ENCODE data around the gene TOGARAM2. TPM values are rescaled to one million over a fixed set of nuclear protein-coding genes. Genes with fewer than 3 reads are reported as not detected.
A peak's percentile ranks its signal among the peaks of the same experiment; 100 is the strongest.

Gene TOGARAM2
- total RNA-seq (1 to 10 TPM; 1.3 to 7.9 TPM), polyA plus RNA-seq (ENCODE audit: insufficient read length in 2 of 2) (10 to 100 TPM in 1 of 2 donors, 1 to 10 TPM in 1; 9.0 to 10.6 TPM)
- long read RNA-seq, donor 1: 0 reads
- long read RNA-seq, donor 2: 0 reads
- long read RNA-seq, donor 3: 0 reads
- long read RNA-seq, donor 4: 0 reads

GRCh38 chr2:28981016-28981441 is at the start of gene TOGARAM2:
TOGARAM2 (plus strand) TSS chr2:28981298; CDS start chr2:28994835, 13,537 bp downstream.
- H3K4me3 ChIP-seq (ENCODE audit: low read depth, low read length): no peak within 1 kb of the TSS
- no peaks in the 10 kb centered on the region for H3K27me3 ChIP-seq (ENCODE audit: control insufficient read depth, insufficient read depth, low read length)
- WGBS (ENCODE audit: insufficient coverage): 13% methylated on average over 10 of the region's 10 CpGs
- DNase-seq (ENCODE audit: low read depth in 4 of 6, low spot score in 6 of 6): peak in 4 of 6 donors; percentile 15 to 62 (median 33)
- H3K36me3 ChIP-seq (ENCODE audit: control insufficient read depth, insufficient read depth, low read length): no peaks in the 10 kb centered on the region
- H3K9me3 ChIP-seq (ENCODE audit: control insufficient read depth, insufficient read depth, low read length): no peaks in the 10 kb centered on the region
- H3K4me1 ChIP-seq (ENCODE audit: control insufficient read depth, insufficient read depth, low read length): peaks cover 31% of the 10 kb centered on the region
- no peak within 1 kb of the TSS for H3K27ac ChIP-seq (ENCODE audit: low read depth, low read length)

DNA sequence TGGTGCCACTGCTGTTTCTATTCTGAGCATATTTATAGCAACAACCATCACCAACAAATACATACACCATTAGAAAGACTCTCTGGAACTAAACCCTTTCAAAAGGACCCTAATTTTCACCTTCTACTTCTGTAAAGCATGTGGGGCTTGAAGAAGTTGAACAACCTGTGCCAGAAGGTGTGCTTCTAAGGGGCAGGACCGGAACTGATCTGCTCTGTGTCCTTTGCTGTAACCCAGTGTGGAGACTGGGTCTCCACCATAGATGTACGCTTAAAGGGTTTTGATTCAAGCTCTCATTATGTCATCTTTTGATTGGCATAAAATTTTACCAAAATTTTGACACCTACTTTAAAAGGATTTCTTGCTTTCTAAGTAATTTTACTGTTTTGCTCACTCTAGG is 46.3 kb upstream of the TOGARAM2 start:
- Histone ChIP-seq H3K27me3 (ENCODE audit: control insufficient read depth, insufficient read depth, low read length) (no peaks in the 10 kb centered on the region), H3K4me1 (ENCODE audit: control insufficient read depth, insufficient read depth, low read length) (no peaks in the 10 kb centered on the region), H3K27ac (ENCODE audit: low read depth, low read length) (no peak overlapping the region), H3K9me3 (ENCODE audit: control insufficient read depth, insufficient read depth, low read length) (no peaks in the 10 kb centered on the region), H3K4me3 (ENCODE audit: low read depth, low read length) (no peak overlapping the region), H3K36me3 (ENCODE audit: control insufficient read depth, insufficient read depth, low read length) (peaks cover 23% of the 10 kb centered on the region)
- WGBS (ENCODE audit: insufficient coverage): 100% methylated on average over 1 of the region's 2 CpGs
- no peak for DNase-seq (ENCODE audit: low read depth in 4 of 6, low spot score in 6 of 6)

DNA sequence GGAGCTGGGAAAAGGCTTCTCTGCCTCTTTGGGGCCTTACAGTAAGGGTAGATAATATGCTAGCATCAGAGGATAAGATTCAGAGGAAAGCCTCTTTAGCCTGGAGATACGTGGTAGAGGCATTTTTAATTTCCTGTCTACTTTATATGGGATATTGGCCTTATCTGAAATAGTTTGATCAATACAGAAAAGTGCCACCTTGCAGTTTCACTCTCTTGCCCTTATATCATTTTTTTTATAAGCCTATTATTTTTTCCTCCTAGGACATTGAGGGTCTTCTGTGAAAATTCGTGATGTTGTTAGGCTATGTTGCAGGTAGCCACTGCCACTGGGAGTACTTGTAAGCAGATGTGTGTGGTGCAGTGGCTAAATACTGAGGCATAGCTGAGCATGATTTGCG is 40.1 kb upstream of the TOGARAM2 start:
- WGBS (ENCODE audit: insufficient coverage): 87% methylated on average over 3 of the region's 3 CpGs
- Histone ChIP-seq H3K36me3 (ENCODE audit: control insufficient read depth, insufficient read depth, low read length) (peaks cover 29% of the 10 kb centered on the region), H3K27ac (ENCODE audit: low read depth, low read length) (no peak overlapping the region), H3K9me3 (ENCODE audit: control insufficient read depth, insufficient read depth, low read length) (no peaks in the 10 kb centered on the region), H3K27me3 (ENCODE audit: control insufficient read depth, insufficient read depth, low read length) (no peaks in the 10 kb centered on the region), H3K4me1 (ENCODE audit: control insufficient read depth, insufficient read depth, low read length) (no peaks in the 10 kb centered on the region), H3K4me3 (ENCODE audit: low read depth, low read length) (no peak overlapping the region)
- DNase-seq (ENCODE audit: low read depth in 4 of 6, low spot score in 6 of 6): no peak

DNA sequence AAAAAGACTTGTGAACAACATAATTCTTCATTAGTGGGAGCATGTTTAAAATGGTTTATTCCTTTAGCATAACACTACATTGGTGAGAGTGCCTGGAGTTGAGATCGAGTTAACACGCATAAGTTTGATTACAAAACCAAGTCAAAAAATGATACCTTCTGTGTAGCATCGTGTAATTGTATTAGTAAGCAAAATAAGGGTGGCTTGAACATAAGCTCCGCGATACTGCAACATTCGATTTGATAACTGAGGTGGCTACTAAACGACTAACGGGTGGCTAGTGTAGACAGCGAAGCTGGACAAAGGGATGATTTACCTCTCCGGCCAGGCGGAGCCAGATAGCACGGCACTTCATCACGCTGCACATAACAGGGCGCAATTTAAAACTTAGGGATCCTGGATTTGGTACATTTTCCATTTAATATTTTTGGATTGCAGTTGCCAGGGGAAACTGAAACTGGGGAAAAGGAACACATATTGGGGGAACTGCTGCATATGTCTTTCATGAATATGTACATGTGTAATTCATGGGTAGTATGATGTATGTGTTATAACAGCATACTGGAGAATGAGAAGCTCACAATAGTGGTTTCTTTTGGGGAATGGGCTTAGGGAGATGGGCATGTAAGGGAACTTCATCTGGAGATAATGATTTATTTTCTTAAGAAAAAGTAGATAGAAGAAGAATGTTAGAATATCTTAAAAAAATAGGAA is 36.4 kb upstream of the TOGARAM2 start:
- Histone ChIP-seq H3K27me3 (ENCODE audit: control insufficient read depth, insufficient read depth, low read length) (no peaks in the 10 kb centered on the region), H3K27ac (ENCODE audit: low read depth, low read length) (no peak overlapping the region), H3K36me3 (ENCODE audit: control insufficient read depth, insufficient read depth, low read length) (peaks cover 28% of the 10 kb centered on the region), H3K9me3 (ENCODE audit: control insufficient read depth, insufficient read depth, low read length) (peaks cover 1% of the 10 kb centered on the region), H3K4me1 (ENCODE audit: control insufficient read depth, insufficient read depth, low read length) (no peaks in the 10 kb centered on the region), H3K4me3 (ENCODE audit: low read depth, low read length) (no peak overlapping the region)
- 76% methylated on average over 12 of the region's 14 CpGs for WGBS (ENCODE audit: insufficient coverage)
- DNase-seq (ENCODE audit: low read depth in 4 of 6, low spot score in 6 of 6): no peak

DNA sequence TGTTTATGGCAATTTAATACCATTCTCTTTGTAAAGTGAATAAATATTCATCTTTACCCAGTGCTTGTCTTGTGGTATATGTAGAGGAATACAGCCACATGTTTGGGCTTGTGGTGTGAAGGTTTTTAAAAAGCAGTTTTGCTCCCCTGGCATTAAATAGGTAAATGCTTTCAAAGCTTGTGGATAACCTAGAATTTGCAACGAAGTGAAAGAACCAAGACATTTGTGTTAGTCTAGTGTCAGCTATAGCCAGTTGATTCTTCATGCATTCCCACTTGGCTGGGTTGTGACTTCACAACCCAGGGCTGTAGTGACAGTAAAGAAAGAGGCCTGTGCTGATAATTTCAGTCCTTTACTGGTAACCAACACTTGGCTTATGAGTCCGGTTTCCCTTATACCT is 32.9 kb upstream of the TOGARAM2 start:
- H3K36me3 ChIP-seq (ENCODE audit: control insufficient read depth, insufficient read depth, low read length): peaks cover 14% of the 10 kb centered on the region
- DNase-seq (ENCODE audit: low read depth in 4 of 6, low spot score in 6 of 6): no peak
- no peaks in the 10 kb centered on the region for H3K27me3 ChIP-seq (ENCODE audit: control insufficient read depth, insufficient read depth, low read length)
- peaks cover 1% of the 10 kb centered on the region for H3K9me3 ChIP-seq (ENCODE audit: control insufficient read depth, insufficient read depth, low read length)
- no peaks in the 10 kb centered on the region for H3K4me1 ChIP-seq (ENCODE audit: control insufficient read depth, insufficient read depth, low read length)
- 100% methylated on average over 1 of the region's 2 CpGs for WGBS (ENCODE audit: insufficient coverage)
- H3K27ac ChIP-seq (ENCODE audit: low read depth, low read length): no peak overlapping the region
- no peak overlapping the region for H3K4me3 ChIP-seq (ENCODE audit: low read depth, low read length)

GRCh38 chr2:28949190-28949589 is 31.9 kb upstream of the TOGARAM2 start:
- peaks cover 1% of the 10 kb centered on the region for H3K9me3 ChIP-seq (ENCODE audit: control insufficient read depth, insufficient read depth, low read length)
- no peaks in the 10 kb centered on the region for H3K27me3 ChIP-seq (ENCODE audit: control insufficient read depth, insufficient read depth, low read length)
- no peak overlapping the region for H3K4me3 ChIP-seq (ENCODE audit: low read depth, low read length)
- H3K27ac ChIP-seq (ENCODE audit: low read depth, low read length): no peak overlapping the region
- H3K36me3 ChIP-seq (ENCODE audit: control insufficient read depth, insufficient read depth, low read length): peaks cover 12% of the 10 kb centered on the region
- H3K4me1 ChIP-seq (ENCODE audit: control insufficient read depth, insufficient read depth, low read length): no peaks in the 10 kb centered on the region
- no peak for DNase-seq (ENCODE audit: low read depth in 4 of 6, low spot score in 6 of 6)
- no CpG with 5 or more reads among the region's 1 CpG for WGBS (ENCODE audit: insufficient coverage)

DNA sequence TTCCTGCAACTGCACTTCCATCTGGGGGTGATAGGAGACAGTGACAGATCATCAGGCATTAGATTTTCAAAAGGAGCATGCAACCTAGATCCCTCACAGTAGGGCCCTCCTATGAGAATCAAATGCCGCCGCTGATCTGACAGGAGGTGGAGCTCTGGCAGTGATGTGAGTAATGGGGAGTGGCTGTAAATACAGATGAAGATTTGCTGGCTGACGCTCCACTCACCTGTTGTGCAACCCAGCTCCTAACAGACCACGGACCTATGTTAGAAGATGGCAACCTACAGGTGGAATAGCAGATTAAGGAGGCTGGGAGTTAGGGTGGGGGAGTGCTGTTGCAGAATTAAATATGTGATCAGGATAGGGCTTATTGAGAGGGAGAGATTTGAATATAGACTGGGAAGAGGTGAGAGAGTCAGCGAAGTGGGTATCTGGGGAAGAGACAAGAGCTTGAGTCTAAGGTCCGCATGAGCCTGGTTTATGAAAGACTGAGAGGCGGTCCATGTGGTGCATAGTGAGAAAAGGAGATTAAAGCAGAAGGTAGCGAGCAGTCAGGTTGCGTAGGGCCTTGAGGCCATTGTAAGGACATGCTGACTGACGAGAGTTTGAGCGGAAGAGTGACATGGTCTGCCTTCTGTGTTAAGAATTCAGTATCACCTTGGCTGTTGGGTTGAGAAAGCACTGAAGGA is 31.3 kb upstream of the TOGARAM2 start:
- Histone ChIP-seq H3K27ac (ENCODE audit: low read depth, low read length) (no peak overlapping the region), H3K36me3 (ENCODE audit: control insufficient read depth, insufficient read depth, low read length) (peaks cover 9% of the 10 kb centered on the region), H3K4me1 (ENCODE audit: control insufficient read depth, insufficient read depth, low read length) (no peaks in the 10 kb centered on the region), H3K4me3 (ENCODE audit: low read depth, low read length) (no peak overlapping the region), H3K9me3 (ENCODE audit: control insufficient read depth, insufficient read depth, low read length) (peaks cover 1% of the 10 kb centered on the region), H3K27me3 (ENCODE audit: control insufficient read depth, insufficient read depth, low read length) (no peaks in the 10 kb centered on the region)
- 90% methylated on average over 11 of the region's 11 CpGs for WGBS (ENCODE audit: insufficient coverage)
- no peak for DNase-seq (ENCODE audit: low read depth in 4 of 6, low spot score in 6 of 6)

DNA sequence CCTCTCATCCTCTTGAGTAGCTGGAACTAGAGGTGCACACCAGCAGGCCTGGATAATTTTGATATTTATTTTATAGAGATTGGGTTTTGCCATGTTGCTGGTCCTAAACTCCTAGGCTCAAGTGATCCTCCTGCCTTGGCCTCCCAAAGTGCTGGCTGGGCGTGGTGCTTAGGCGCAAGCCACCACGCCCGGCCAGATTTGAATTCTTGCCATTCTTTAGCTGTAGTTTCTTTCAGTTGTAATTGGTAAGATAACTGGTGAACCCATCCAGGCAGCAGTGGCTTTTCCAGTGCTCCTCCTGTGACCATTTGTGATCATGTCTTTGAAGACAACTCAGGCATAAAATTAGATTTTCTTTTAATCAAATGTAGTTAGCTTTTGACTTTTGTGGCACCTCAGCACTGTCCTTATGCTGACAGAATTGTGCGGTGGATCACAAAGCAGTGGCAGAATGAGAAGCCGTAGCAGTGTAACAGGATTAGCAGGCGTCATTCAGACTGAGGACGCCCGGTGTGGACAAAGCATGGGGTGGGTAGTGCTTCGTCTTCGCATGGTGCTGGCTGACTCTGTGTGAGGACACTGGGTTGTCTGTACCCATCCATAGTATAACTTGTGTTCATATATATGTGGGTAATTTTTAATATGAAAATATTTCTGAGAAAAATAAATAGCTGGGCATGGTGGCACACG is 30.0 kb upstream of the TOGARAM2 start:
- H3K27me3 ChIP-seq (ENCODE audit: control insufficient read depth, insufficient read depth, low read length): no peaks in the 10 kb centered on the region
- DNase-seq (ENCODE audit: low read depth in 4 of 6, low spot score in 6 of 6): no peak
- H3K4me3 ChIP-seq (ENCODE audit: low read depth, low read length): no peak overlapping the region
- no peak overlapping the region for H3K27ac ChIP-seq (ENCODE audit: low read depth, low read length)
- 79% methylated on average over 8 of the region's 12 CpGs for WGBS (ENCODE audit: insufficient coverage)
- peaks cover 5% of the 10 kb centered on the region for H3K36me3 ChIP-seq (ENCODE audit: control insufficient read depth, insufficient read depth, low read length)
- peaks cover 1% of the 10 kb centered on the region for H3K9me3 ChIP-seq (ENCODE audit: control insufficient read depth, insufficient read depth, low read length)
- H3K4me1 ChIP-seq (ENCODE audit: control insufficient read depth, insufficient read depth, low read length): no peaks in the 10 kb centered on the region

GRCh38 chr2:28951910-28952835 is 28.9 kb upstream of the TOGARAM2 start:
- Histone ChIP-seq H3K36me3 (ENCODE audit: control insufficient read depth, insufficient read depth, low read length) (no peaks in the 10 kb centered on the region), H3K27me3 (ENCODE audit: control insufficient read depth, insufficient read depth, low read length) (no peaks in the 10 kb centered on the region), H3K27ac (ENCODE audit: low read depth, low read length) (no peak overlapping the region), H3K4me3 (ENCODE audit: low read depth, low read length) (no peak overlapping the region), H3K9me3 (ENCODE audit: control insufficient read depth, insufficient read depth, low read length) (peaks cover 1% of the 10 kb centered on the region), H3K4me1 (ENCODE audit: control insufficient read depth, insufficient read depth, low read length) (peaks cover 4% of the 10 kb centered on the region)
- 84% methylated on average over 10 of the region's 13 CpGs for WGBS (ENCODE audit: insufficient coverage)
- no peak for DNase-seq (ENCODE audit: low read depth in 4 of 6, low spot score in 6 of 6)

Measured in spinal cord (tissue), 10 donors.